GM18526 (cell line): Measurements from ENCODE around the gene HCFC1.

Source experiments
- POLR2A ChIP-seq: IDR thresholded peaks from 3 replicates; pipeline ENCODE4 v1.6.1; 2011; ENCODE audit not compliant: insufficient read length; ENCODE audit errors: extremely low read depth

HCFC1 gene

DNA sequence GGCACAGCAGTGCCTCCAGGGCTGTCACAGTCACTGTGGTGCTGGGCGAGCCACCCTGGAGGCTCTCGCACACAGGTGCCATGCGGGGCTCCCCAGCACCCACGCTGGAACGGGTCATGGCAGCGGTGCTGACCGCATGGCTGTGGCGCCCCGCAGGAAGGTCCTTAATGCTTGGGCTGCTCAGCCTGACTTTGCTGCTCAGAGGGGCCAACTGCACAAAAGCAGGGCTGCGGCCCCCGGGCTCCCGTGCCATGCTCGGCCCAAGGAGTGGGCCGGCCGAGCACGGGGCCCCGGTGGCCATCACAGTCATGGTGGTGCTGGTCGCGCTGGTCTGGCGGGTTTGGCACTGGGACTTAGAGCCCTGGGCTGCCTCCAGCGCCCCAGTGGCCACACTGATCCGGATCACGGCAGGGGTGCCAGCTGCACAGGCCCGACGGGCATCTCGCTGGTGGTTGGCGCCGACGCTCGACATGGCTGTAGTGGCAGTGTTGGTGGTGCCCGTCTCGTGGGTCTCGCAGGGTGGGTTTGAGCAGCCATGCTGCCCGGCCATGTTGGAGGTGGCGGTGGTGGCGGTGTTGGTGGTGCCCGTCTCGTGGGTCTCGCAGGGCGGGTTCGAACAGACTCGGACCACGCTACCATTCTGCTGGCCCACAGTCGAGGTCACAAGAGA is 16.9 kb downstream of the HCFC1 start:
- TF ChIP-seq POLR2A, result no peak

DNA sequence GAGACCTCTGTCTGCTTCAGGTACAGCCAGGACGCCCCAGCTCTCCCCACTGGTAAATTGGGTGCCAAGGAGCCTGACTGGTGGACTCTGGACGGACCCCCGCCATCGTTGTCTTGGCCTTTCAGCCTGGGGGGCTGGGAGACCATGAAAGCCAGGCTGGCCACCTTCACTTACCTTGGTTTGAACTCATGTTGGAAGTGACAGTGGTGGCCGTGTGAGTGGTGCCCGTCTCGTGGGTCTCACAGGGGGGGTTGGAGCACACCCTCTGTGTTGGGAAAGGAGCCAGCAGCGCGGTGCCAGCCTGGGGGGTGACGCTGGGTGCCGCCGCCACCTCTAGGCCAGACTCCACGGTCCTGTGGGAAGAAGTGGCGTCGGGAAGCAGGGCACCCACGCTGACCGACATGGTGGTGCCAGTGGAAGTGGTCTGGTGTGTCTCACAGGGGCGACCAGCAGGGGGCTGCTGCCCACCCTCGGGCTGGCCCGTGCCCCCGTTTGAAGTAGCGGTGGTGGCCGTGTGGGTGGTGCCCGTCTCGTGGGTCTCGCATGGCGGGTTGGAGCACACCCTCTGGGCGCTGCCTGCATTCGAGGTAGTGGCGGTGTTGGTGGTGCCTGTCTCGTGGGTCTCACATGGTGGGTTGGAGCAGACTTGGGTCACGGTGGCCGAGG is 17.6 kb downstream of the HCFC1 start:
- no peak for TF ChIP-seq POLR2A

GRCh38 chrX:153953342-153953830 is 18.2 kb downstream of the HCFC1 start:
- peak; percentile 23 for TF ChIP-seq POLR2A

GRCh38 chrX:153952373-153953026 is 19.1 kb downstream of the HCFC1 start:
- TF ChIP-seq POLR2A, result no peak

DNA sequence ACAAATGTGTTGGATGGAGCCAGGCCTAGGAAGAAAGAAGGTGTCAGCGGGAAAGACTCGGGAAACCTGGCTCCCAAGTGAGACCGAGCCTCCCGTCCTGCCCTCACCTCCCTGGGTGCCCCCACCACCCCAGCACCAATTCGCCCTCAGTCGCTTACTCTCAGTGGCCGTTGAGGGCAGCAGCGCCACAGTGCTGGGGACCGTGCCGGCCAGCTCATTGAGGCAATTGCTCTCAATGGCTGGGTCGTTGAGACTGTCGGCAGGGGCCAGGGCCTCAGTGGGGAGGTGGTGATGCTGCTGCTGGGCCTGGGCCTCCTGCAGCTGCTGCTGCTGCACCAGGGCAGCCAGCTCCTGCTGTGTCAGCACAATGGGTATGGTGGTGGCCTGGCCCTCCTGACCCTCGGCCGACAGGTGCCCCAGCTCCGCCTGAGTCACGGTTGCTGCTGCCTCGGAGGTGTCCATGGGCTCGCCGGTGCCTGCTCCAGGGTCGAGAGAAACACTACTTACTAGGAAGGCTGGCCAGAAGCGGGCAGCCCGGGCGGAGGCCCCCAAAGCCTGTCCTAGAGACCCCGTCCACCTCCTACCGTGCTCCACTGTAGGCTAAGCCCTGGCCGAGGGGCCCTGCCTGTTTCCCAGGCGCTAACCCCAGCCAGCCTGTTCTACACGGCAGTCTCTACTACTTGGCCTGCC is 19.8 kb downstream of the HCFC1 start:
- no peak for TF ChIP-seq POLR2A

DNA sequence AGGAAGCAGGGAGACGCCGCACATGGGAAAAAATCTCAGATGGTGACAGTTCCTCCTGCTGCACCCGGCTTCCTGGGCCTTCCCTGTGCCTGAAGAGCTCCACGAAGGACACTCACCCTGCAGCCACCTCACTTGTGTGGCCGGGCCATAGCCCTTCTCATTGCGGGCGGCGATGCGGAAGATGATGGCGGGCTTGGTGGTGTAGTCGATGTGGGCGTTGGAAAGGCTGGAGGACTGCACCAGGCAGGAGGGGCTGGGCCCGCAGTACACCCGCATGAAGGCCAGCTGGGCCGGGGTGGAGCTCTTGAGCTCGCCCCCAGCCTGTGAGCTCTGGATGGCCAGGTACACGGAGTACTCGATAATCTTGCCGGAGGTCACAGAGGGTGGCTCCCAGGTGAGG is 21.5 kb downstream of the HCFC1 start:
- TF ChIP-seq POLR2A, result no peak

DNA sequence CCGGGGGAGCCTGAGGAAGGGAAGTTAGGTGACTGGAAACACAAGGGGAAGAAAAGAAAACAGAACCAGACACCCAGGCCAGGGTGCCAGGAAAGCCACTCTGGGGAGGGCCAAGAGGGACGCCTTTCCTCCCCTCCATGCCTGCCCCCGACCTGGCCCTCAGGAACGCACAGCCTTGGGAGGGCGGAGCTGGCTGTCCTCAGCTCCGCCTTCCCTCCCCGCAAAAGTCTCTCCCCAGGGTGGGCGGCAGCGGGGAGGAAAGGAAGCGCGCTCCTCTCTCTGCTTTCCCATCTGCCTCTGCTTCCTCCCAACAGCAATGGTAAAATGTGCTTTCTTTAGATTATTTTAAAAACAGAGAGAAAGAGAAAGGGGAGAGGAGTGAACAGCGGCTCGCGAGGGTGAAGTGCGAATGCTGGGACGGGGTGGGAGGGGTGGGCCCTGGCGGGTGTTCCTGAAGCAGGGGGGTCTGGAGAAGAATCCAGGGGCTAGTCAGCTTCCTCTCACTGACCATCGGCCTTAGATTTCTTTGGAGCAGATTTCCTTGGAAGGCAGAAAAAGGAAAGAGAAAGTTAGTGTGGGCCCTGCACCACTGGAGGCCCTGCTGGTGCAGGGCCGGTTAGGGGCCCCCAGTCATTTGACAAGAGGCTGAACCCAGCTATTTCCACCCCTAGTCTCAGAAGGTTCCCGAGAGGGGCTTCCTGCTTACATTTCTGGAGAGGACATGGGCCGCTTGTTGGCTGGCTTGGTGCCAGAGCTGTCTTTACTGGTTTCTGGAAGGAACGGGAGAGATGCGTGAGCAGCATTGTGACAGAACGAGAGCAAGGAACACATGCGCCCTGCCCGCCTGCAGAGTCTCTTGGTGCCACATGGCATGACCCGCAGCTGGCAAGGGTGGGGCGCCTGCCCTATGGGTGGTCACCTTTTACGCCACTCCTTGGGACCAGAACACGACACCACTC is 22.5 kb downstream of the HCFC1 start:
- no peak for TF ChIP-seq POLR2A

- no peak for TF ChIP-seq POLR2A
Observed at GRCh38 chrX:153948002-153948466, 23.6 kb downstream of the HCFC1 start.

DNA sequence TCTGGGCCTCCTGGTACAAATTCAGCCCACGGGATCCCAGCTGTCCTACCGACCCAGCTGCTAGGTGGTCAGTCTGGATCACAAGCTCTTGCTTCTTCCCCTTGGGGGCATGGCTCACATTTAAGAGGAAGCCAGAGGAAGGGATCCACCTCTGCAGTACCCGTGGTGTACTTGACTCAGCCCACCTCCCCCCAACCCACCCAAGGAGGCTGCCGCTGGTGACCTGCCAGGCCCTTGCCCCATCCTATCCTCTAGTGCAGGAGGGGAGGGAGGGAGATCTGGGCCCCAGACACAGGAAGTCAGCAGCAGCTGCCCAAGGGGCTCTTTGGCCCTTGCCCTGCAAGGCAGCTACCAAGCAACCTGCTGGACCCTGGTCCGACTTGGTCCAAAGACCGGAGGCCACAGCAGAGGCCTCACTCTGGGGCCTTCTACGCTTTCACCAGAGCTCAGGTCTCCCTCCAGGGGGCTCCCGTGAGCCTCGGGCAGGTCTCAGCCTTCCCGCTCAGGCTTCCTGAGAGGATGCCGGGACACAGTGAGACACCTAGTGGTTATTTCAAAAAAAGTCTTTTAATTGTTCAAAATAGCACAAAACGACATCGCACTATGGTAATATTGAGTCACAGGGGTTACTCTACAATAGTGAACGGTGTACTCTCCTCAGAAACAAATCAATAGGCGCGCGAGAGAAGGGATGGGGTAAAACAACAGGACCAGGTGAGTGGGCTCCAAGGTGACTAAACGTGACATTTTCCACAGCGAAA is 24.4 kb downstream of the HCFC1 start:
- TF ChIP-seq POLR2A, result no peak

- TF ChIP-seq POLR2A, result no peak
Observed at GRCh38 chrX:153945956-153946943, 25.4 kb downstream of the HCFC1 start.

- TF ChIP-seq POLR2A, result no peak
Observed at GRCh38 chrX:153944800-153945150, 26.8 kb downstream of the HCFC1 start.

DNA sequence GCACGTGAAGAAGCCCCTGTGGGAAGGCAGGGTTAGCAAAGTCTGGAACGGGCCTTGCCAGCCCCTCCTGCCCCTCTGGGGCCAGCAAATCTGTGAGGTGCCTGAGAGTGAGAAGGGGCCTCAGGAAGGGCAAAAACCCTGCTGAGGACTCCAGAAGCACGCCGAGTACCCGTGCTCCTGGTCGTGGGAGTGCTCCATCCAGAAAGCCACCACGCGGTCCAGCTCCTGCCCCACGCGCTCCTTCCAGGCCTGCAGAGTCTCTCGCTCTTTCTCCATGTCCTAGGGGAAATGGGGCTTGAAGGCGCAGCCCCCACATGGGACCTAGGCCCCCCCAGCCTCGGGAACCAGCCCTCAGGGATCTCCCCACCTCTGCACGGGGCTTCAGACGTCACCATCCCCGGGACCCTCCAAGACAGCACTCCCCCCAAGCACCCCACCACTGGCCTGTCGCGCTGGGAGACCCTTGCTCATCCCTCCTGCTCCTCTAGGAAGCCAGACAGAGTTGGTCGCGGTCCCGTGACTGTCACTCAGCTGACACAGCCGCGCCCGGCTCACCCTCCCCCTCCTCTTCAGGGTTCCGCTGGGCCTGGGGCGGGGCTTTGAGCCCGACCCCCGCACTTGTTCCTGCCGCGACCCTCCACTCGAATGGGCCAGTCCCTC is 27.3 kb downstream of the HCFC1 start, which contains the start of gene RENBP:
Gene RENBP (minus strand): TSS at position 504 of the 660 bp plus-strand sequence. CDS start 33 bp downstream, at position 471.
- TF ChIP-seq POLR2A, result no peak
